ENCODE results near the gene NOL9. TPM values are rescaled to one million over a fixed set of nuclear protein-coding genes. Genes with fewer than 3 reads are reported as not detected.
A peak's percentile ranks its signal among the peaks of the same experiment; 100 is the strongest.

Gene NOL9
- total RNA-seq, 2 donors from 2014 or later, result 15.3 to 38.9 TPM

DNA sequence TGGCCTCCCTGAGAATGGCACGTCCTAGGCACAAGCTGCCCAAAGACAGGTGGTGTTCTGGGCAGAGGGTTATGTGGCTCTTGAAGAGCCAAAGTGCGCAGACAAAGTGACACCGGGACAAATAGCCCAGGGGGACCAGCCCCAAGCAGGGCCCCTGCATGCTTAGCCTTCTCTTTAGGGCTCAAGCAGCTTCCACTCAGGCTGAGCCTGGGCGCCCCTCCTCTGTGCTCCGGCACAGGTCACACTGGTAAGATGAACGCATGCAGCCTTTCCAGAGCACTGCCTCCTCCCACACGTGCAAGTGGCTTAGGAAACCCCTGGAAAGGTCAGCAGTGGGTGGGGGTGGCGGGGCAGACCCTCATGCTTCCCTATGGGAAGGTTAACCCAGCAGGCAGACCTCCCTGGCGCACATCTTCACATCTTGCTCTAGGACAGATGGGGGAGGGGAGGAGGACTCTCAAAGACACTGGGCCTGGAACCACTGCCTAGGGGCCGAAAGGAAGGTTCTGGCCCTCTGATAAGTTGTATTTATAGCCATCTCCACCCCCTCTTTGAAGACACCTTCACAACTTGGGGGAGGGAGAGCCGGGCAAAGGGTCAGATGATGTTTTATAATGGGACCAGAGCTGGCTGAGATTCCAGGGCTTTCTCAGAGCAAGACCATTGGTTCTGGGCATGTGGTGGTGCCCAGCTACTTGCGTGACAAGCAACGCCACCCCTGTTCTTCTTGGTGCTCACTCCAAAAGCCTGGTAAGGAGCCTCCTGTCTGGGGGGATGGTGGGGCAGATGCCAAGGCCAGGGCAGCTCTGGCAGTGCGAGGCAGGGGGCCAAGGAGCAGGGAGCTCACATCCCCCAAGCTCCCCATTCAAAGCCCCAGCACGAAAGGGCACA lies 42.8 kb upstream of the NOL9 start:
- no peak for ATAC-seq (ENCODE audit: insufficient number of reproducible peaks, low FRiP score, low read depth)
- DNase-seq (ENCODE audit: low spot score), result no peak
- no peak for TF ChIP-seq CTCF (IDR thresholded peaks at IDR 0.05)
- H3K9me3 ChIP-seq, result no peaks in the 10 kb centered on the region
- H3K4me1 ChIP-seq (ENCODE audit: control insufficient read depth in 1 of 2, low read depth in 2 of 2), result peaks cover 50 to 65% of the 10 kb centered on the region in 2 donors
- peak overlapping the region; percentile 93 for H3K4me3 ChIP-seq
- peak overlapping the region; percentile 25 to 51 for H3K27ac ChIP-seq
- no peaks in the 10 kb centered on the region for H3K27me3 ChIP-seq (replicated peaks; ENCODE audit: insufficient read depth)
- peaks cover 64% of the 10 kb centered on the region for H3K36me3 ChIP-seq

- no peak for ATAC-seq (ENCODE audit: insufficient number of reproducible peaks, low FRiP score, low read depth)
- Histone ChIP-seq H3K9me3 (no peaks in the 10 kb centered on the region), H3K27ac (peak overlapping the region; percentile 31 to 51), H3K4me1 (ENCODE audit: control insufficient read depth in 1 of 2, low read depth in 2 of 2) (peaks cover 57 to 73% of the 10 kb centered on the region in 2 donors), H3K27me3 (replicated peaks; ENCODE audit: insufficient read depth) (no peaks in the 10 kb centered on the region), H3K4me3 (peak overlapping the region; percentile 93), H3K36me3 (peaks cover 64% of the 10 kb centered on the region)
- TF ChIP-seq CTCF (IDR thresholded peaks at IDR 0.05), result no peak
- DNase-seq (ENCODE audit: low spot score), result no peak
Measured at GRCh38 chr1:6596351-6596750, 42.0 kb upstream of the NOL9 start.

DNA sequence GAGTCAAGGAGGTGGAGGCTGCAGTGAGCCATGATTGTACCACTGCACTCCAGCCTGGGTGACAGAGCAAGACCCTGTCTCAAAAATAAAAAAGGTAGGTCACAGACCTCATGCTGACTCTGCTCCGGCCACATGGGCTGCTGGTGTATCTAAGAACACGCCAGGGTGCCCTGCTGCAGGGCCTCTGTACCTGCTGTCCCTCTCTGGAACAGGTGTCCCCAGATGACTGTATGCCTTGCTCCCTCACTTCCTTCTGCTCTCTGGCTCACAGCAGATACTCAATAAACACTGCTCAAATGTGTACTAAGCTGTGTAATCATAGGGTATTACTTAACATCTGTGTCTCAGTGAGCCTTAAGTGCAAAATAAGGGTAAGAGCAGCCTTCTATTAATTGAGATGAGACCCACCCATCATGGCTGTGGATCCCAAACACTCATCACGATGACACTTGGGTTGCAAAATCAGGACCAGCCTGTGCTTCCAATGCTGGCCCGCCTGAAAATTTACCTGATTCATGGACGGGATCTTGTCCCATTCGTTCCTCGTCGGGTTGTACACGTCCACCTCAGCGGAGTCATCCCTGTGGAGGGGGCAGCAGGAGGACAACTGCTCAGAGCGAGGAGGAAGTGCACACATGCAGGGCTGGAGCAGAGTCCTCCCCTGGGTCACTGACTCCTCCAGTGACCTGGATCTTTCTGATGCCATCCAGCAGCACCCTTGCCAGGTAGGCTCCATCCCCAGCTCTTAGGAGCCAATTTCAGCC lies 40.8 kb upstream of the NOL9 start:
- ATAC-seq (ENCODE audit: insufficient number of reproducible peaks, low FRiP score, low read depth), result no peak
- TF ChIP-seq CTCF (IDR thresholded peaks at IDR 0.05), result no peak
- peaks cover 68% of the 10 kb centered on the region for H3K36me3 ChIP-seq

GRCh38 chr1:6593810-6594209 lies 39.5 kb upstream of the NOL9 start:
- Histone ChIP-seq H3K4me3 (no peak overlapping the region), H3K9me3 (no peaks in the 10 kb centered on the region), H3K36me3 (peaks cover 78% of the 10 kb centered on the region), H3K27ac (peak overlapping the region; percentile 82 to 90), H3K4me1 (ENCODE audit: control insufficient read depth in 1 of 2, low read depth in 2 of 2) (peaks cover 63 to 89% of the 10 kb centered on the region in 2 donors), H3K27me3 (replicated peaks; ENCODE audit: insufficient read depth) (no peaks in the 10 kb centered on the region)
- no peak for ATAC-seq (ENCODE audit: insufficient number of reproducible peaks, low FRiP score, low read depth)
- DNase-seq (ENCODE audit: low spot score), result no peak
- TF ChIP-seq CTCF (IDR thresholded peaks at IDR 0.05), result no peak

More for the DNA sequence above, 40.8 kb upstream of the NOL9 start:
- Histone ChIP-seq H3K27ac (peak overlapping the region in 1 of 2 donors; percentile 31), H3K4me1 (ENCODE audit: control insufficient read depth in 1 of 2, low read depth in 2 of 2) (peaks cover 65 to 85% of the 10 kb centered on the region in 2 donors), H3K27me3 (replicated peaks; ENCODE audit: insufficient read depth) (no peaks in the 10 kb centered on the region), H3K4me3 (no peak overlapping the region), H3K9me3 (no peaks in the 10 kb centered on the region)
- DNase-seq (ENCODE audit: low spot score), result no peak

Measured in thoracic aorta (tissue), 2 donors.